Measurements from ENCODE around the gene CYP24A1.

Gene CYP24A1

DNA sequence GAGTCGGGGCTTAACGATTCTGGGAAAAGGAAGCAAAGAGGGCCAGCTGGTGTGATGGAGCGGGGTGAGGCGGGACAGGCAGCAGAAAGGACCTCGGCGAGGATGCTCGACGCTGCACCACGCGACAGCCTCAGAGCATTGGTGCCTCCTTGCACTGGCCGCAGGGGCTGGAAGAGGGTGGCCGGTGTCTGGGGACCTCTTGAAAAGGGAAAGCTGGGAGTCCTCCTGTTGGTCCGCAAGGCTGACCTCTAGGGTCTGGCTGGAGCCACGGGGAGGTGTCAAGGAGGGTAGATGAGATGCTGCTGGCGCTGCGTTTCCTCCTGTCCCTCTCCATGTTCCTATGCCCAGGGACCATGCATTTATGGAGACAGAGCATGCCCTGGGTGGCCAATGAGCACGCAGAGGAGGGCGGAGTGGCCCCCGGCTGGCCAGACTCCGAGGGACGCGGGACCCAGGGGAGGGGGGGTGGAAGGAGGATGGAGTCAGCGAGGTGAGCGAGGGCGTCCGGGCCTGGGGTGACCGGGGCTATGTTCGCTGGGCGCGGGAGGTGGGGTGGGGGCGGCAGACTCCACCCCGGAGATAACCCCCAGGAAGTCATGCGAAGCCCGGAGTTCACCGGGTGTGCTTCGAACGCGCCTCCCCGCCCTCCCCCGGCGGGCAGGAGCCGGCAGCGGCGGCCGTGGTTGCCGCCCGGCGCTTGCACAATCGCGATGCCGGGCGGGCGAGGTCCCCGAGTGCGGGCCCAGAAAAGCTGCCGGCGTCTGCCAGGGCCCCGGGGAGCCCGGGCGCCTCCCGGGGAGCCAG lies at the start of gene CYP24A1:
Gene CYP24A1, minus strand, starts transcription at position 334 of the 804 bp plus-strand sequence. CDS start 407 bp downstream, outside the sequence.
- no peak for DNase-seq

DNA sequence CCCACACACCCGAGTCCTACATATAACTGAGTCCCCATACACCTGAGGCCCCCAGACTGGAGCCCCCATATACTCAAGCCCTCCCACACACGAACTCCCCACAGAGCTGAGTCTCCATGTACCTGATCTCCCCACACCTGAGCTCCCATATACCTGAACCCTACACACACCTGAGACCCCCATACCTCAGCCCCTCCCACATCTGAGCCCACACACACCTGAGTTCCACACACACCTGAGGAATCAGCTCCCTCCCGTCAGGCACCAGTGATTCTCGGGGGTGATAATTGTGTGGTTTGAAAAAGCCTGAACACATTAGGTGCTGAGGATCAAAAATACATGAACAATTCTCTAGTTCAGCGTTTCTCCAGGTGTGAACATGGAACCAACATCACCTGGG lies 49.5 kb upstream of the CYP24A1 start:
- DNase-seq, result no peak

GRCh38 chr20:54221996-54222890 lies 48.5 kb upstream of the CYP24A1 start:
- no peak for DNase-seq

DNA sequence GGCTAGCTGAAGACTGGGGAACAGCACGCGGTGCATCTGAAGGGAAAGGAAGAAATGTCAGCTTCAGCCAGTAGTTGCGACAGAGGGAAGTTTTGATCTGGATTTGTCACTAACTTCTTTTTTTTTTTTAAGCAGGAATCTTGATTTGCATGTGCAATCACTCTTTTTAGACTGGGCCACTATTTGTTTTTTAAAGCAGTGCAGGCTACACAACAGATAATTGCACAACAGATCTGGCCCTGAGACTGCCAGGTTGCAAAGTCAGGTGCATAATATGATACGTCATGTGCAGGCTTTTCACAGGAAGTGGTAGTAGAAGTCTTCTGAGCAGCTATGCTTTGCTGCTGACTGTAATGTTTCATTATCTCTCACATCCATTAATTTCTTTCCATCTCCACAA lies 47.6 kb upstream of the CYP24A1 start:
- no peak for DNase-seq

DNA sequence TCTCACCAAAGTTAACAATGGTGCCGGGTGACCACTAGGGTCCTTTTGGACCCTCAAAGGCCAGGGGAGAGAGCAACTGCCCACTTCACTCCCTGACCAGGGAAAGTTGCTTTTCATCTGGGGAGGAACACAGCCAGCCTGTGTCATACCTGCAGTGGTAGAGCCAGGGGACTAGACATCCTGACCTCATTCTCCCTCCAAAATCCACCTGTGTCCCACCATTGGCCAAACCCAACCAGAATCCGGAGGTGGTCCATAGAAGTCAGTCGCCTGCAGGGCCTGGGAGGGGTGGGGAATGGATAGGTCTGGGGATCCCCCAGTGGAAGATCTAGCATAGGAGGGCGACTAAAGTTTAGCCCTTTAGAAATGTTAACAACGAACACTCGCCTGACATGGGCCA lies 46.9 kb upstream of the CYP24A1 start:
- no peak for DNase-seq

GRCh38 chr20:54219751-54220426 lies 46.1 kb upstream of the CYP24A1 start:
- no peak for DNase-seq

- no peak for DNase-seq
These were observed 44.7 kb upstream of the CYP24A1 start for GRCh38 chr20:54218470-54218869.

DNA sequence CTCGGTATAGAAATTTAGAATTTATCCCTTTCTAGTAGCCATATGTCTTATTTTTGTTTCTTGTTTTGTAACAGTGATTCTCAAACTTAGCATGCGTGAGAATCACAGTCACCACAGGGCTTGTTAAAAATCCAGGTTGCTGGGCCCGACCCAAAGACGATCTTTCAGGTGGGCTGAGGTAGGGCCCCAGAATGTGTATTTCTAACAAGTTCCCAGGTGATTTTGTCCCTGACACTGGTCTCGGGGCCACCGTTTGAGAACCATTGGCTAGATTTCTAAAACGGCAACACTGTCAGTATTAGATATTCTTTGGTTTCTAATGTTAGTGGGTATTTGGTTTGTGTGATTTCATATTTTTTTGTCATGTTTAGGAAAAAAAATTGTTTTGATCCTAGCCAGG lies 44.0 kb upstream of the CYP24A1 start:
- DNase-seq, result no peak

- no peak for DNase-seq
These were observed 41.5 kb upstream of the CYP24A1 start for GRCh38 chr20:54215157-54215789.

DNA sequence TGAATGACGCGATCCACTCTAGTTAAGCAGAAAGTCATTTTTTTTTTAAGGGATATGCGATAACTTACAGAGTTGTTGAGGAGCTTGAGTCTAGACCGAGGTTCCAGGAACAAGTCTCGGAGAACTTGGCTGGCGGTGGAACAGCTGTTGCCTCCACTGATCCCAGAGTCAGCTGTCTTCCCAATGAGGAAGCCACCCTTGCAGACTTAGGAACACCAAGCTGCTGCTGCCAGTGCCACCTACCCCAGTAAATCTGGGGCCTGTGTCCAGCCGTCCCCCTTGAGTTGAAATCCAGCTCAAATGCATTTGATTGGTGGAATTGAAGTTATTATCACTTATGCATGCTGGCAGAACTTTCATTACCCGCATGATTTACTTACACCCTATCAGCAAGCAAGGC lies 40.8 kb upstream of the CYP24A1 start:
- no peak for DNase-seq

DNA sequence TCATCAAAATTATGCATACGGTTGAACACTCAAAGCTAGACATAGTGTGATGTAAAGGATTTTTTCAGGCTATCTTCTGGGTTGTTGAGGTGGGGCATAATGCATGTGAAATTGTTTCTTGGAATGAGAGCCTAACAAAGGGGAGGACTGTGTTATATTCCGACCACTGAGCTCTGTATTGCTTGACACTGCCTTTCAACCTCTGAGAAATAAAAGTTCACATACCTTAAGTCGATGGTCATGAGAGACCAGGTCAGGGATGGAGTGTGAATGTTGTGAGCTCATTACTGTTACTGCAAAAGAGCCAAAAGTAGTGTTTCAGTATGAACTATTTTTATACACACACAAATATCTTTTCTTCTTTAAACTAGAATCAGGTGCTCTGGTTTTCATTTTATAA lies 39.1 kb upstream of the CYP24A1 start:
- no peak for DNase-seq

DNA sequence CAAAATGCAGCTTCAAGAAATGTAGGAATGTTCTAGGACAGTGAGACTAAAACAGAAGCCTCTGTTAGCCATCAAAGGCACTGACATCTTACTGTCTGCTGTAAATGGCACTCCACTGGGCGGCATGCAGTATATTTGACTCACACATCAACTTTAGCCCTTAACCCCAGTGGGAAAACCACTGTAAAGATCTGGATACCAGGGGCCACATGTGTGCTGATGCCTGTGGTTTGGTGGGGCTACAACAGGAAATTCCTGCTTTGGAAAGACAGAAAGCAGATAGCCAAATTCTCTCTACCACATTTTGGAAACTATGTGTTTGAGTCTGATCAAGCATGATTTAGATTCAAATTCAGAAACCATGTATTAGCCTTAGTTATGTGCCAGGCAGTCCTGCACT lies 38.4 kb upstream of the CYP24A1 start:
- DNase-seq, result no peak

- DNase-seq, result no peak
These were observed 35.5 kb upstream of the CYP24A1 start for GRCh38 chr20:54209216-54209813.

GRCh38 chr20:54208548-54209176 lies 34.9 kb upstream of the CYP24A1 start:
- DNase-seq, result no peak

DNA sequence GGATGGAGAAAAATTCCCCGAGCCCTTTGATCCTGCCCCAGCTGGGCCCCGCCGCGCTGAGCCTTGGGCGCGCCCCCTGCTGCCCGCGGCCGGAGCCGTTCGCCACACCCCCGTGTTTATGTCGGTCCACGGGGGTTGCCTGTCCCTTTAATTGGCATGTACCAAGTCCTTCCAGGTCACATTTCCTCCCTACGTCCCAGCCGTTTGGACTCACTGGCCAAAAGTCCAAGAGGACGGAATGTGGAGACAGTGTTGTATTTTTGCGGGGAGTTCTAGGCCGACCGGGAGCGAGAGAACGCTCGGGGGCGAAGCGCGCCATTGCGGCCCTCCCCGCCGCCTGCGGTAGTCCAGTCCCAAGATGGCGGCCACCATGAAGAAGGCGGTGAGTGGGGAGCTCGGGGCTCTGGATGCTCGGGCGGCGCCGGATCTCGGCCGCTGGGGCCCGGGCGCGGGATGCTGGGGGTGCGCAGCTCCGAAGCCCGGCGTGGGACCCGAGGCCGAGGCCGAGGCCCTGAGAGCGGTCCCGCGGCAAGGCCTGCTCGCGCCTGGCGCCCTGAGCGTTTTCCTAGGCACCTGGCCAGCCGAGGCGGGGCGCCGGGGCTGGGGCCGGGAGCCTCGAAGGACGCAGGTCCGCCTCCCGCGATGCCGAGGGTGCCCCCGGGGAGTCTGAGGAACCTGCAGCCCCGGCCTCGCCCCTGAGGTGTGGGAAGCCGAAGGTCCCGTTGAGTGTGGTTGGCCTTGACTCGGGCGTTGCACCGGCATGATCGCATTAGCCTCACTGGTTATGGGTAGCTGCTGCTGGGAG lies 34.2 kb upstream of the CYP24A1 start, which contains the start of gene PFDN4:
Gene PFDN4, plus strand, starts transcription at position 345 of the 805 bp plus-strand sequence. Its CDS starts 14 bp downstream, at position 359.
- DNase-seq, result peak; percentile 96

DNA sequence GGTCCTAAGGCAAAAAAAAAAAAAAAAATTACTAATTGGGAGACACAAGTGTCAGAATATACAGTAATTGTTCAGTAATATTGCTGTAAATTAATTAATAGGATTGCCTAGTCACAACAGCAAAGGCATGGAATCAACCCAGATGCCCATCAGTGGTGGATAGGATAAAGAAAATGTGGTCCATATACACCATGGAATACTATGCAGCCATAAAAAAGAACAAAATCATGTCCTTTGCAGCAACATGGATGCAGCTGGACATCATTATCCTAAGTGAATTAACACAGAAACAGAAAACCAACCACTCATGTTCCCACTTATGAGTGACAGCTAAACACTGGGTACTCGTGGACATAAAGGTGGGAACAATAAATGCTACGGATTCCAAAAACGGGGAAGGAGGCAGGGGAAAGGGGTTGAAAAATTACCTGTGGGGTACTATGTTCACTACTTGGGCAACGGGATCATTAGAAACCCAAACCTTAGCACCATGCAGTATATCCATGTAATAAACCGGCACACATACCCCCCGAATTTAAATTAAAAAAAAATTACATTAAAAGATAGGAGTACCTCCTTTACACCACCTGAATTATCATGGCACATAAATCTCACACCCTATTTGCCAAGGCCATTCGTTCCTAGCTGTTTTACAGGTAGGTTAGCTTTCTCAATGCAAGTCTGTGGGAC lies 33.4 kb upstream of the CYP24A1 start:
- no peak for DNase-seq

DNA sequence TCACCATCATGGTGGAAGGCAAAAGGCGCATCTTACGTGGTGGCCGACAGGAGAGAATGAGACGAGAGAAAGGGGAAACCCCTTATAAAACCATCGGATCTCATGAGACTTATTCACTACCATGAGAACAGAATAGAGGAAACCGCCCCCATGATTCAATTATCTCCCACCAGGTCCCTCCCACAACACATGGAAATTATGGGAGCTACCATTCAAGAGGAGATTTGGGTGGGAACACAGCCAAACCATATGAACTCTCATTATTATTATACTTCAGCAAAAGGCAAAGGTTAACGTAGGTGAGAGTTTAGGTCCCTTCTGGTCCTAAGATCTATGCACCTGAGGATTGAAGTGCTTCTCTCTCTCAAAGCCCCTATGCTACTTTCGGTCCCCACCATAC lies 31.7 kb upstream of the CYP24A1 start:
- no peak for DNase-seq

GRCh38 chr20:54204481-54204880 lies 30.7 kb upstream of the CYP24A1 start:
- DNase-seq, result no peak

DNA sequence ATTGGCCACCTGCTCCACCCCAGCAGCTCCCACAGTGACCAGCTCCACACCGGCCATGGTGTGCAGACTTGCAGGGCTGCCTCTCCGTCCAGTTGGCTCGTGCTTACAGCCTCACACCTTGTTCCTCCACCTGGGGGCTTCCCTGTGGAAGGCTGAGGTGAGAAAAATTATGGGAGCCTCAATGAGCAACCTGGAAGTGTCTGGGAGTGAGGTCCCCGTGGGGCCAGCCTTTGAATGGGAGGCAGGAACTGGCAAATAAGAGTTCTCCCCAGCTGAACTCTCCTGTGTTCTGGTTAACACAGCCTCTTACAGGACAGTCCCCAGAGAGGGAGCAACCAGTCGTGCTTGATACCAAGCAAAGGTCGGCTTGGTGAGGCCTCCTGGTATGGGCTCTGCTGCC lies 30.3 kb upstream of the CYP24A1 start:
- DNase-seq, result no peak

DNA sequence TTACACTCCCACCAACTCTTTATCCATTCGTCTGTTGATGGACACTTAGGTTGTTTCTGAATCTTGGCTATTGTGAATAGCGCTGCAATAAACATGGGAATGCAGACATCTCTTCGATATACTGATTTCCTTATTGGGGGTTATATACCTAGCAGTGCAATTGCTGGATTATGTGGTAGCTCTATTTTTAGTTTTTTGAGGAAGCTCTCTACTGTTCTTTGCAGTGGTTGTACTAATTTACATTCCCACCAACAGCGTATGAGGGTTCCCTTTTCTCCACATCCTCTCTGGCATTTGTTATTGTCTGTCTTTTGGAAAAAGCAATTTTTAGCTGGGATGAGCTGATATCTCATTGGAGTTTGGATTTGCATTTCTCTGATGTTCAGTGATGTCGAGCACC lies 29.5 kb upstream of the CYP24A1 start:
- DNase-seq, result no peak
